GM21390 (cell line): ENCODE results near the gene PCDHGA6.
A peak's percentile ranks its signal among the peaks of the same experiment; 100 is the strongest.
"Not testable (repeated sequence)": the region's sequence is repeated elsewhere in the genome, so short reads cannot be mapped to it uniquely, and the experiment has no call there.

ENCODE experiments used
- ATAC-seq: cut with Tn5 transposase; IDR thresholded peaks from one replicate; pipeline ENCODE4 v1.9.1; 2021; ENCODE audit not compliant: unreplicated experiment

Gene PCDHGA6

GRCh38 chr5:141392429-141393198 is 18.9 kb downstream of the PCDHGA6 start, which contains the start of gene PCDHGA8:
Gene PCDHGA8, plus strand, starts transcription at chr5:141392633. Its CDS starts 181 bp downstream, at chr5:141392814.
- no peak for ATAC-seq

GRCh38 chr5:141393267-141393666 is 19.6 kb downstream of the PCDHGA6 start:
- no peak for ATAC-seq

GRCh38 chr5:141394401-141395187 is 20.9 kb downstream of the PCDHGA6 start:
- not testable (repeated sequence) for ATAC-seq

GRCh38 chr5:141397756-141398551 is 24.3 kb downstream of the PCDHGA6 start, which contains the start of gene PCDHGB5:
Gene PCDHGB5, plus strand, starts transcription at chr5:141397947. Its CDS starts 181 bp downstream, at chr5:141398128.
- ATAC-seq: not testable (repeated sequence)

GRCh38 chr5:141398608-141399007 is 24.9 kb downstream of the PCDHGA6 start:
- ATAC-seq: no peak

GRCh38 chr5:141399555-141400258 is 26.0 kb downstream of the PCDHGA6 start:
- ATAC-seq: no peak

- peak; percentile 55 for ATAC-seq
Measured at GRCh38 chr5:141402553-141403243, 29.0 kb downstream of the PCDHGA6 start, which contains the start of gene PCDHGA9. Gene PCDHGA9, plus strand, starts transcription at chr5:141402778. Its CDS starts 175 bp downstream, at chr5:141402953.

- ATAC-seq: no peak
Measured at GRCh38 chr5:141403387-141403786, 29.7 kb downstream of the PCDHGA6 start.

GRCh38 chr5:141407790-141408505 is 34.3 kb downstream of the PCDHGA6 start, which contains the start of gene PCDHGB6:
Gene PCDHGB6, plus strand, starts transcription at chr5:141408021. Its CDS starts 182 bp downstream, at chr5:141408203.
- peak; percentile 64 for ATAC-seq

GRCh38 chr5:141409598-141410306 is 36.1 kb downstream of the PCDHGA6 start:
- no peak for ATAC-seq

GRCh38 chr5:141411575-141411974 is 37.9 kb downstream of the PCDHGA6 start:
- no peak for ATAC-seq

GRCh38 chr5:141412854-141413539 is 39.3 kb downstream of the PCDHGA6 start, which contains the start of gene PCDHGA10:
Gene PCDHGA10, plus strand, starts transcription at chr5:141412987. Its CDS starts 189 bp downstream, at chr5:141413176.
- ATAC-seq: peak; percentile 57

GRCh38 chr5:141413540-141414069 is 39.9 kb downstream of the PCDHGA6 start:
- ATAC-seq: no peak

GRCh38 chr5:141414548-141415274 is 41.0 kb downstream of the PCDHGA6 start:
- ATAC-seq: not testable (repeated sequence)

GRCh38 chr5:141415275-141415618 is 41.6 kb downstream of the PCDHGA6 start:
- not testable (repeated sequence) for ATAC-seq

- peak; percentile 86 for ATAC-seq
Measured at GRCh38 chr5:141417494-141418172, 43.9 kb downstream of the PCDHGA6 start, which contains the start of gene PCDHGB7. Gene PCDHGB7, plus strand, starts transcription at chr5:141417677. Its CDS starts 183 bp downstream, at chr5:141417860.
